ENCODE results near the gene VWA8.

DNA sequence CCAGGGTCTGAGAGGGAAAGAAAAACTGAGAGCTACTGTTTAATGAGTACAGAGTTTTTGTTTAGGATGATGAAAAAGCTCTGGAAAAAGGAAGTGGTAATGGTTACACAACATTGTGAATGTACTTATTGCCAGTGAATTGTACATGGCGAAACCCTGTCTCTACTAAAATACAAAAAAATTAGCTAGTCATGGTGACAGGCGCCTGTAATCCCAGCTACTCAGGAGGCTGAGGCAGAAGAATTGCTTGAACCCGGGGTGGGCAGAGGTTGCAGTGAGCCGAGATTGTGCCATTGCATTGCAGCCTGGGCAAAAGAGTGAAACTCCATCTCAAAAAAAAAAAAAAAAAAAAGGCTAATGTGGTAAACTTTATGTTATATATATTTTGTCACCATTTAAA is 96.3 kb downstream of the VWA8 start:
- TF ChIP-seq, protein P1, sequence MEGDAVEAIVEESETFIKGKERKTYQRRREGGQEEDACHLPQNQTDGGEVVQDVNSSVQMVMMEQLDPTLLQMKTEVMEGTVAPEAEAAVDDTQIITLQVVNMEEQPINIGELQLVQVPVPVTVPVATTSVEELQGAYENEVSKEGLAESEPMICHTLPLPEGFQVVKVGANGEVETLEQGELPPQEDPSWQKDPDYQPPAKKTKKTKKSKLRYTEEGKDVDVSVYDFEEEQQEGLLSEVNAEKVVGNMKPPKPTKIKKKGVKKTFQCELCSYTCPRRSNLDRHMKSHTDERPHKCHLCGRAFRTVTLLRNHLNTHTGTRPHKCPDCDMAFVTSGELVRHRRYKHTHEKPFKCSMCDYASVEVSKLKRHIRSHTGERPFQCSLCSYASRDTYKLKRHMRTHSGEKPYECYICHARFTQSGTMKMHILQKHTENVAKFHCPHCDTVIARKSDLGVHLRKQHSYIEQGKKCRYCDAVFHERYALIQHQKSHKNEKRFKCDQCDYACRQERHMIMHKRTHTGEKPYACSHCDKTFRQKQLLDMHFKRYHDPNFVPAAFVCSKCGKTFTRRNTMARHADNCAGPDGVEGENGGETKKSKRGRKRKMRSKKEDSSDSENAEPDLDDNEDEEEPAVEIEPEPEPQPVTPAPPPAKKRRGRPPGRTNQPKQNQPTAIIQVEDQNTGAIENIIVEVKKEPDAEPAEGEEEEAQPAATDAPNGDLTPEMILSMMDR (IDR thresholded peaks at IDR 0.05; ENCODE audit: low read depth, low read length) = no peak
- no peak for TF ChIP-seq POLR2A (IDR thresholded peaks at IDR 0.05; ENCODE audit: extremely low read depth, insufficient read length)

All from NB4 (cell line).